Glomerular visceral epithelial cell (primary cell): ENCODE measurements around the gene JHY.

ENCODE experiments used
- DNase-seq: peaks from one replicate; pipeline ENCODE4 v3.0.0-alpha.2; 2016; ENCODE audit errors: extremely low spot score

JHY gene

DNA sequence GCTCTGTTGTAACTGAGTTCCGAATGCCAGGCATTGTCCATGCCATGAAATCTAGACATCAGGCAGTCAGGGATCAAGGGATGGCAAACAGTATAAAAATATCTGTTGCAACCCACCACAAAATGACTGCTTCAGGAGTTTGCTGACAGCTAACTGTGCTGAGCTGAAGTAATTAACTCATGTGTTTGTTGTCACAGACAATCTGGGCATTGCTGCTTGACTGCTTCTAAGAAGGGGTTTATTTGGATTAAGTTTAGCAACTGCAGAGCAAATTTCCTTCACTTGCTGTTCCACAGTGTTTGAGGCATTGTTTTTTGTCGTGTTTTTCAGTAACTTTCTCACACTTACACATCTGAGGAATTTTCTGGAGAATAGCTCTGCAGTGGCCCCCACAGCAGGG lies 68.7 kb downstream of the JHY start:
- no peak for DNase-seq

- no peak for DNase-seq
Observed at GRCh38 chr11:122954455-122954854, 71.9 kb downstream of the JHY start.

DNA sequence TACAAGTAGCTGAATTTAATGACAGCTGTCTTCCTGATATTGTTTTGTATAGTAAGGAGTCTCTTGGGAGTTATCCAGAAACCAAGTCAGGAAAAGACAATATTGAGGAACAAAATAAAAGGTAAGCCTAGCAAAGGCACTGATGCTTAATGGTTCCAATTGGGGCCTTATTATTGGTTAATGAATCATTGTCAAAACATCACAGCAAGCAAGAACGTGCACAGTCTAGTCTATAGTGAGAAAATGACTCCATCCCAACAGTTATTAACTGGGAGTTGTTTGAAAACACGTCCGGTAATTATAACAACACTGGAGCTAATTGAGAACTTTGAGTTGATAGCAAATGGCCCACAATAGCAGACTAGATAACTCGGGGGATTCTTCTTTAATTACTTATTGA lies 81.4 kb downstream of the JHY start:
- DNase-seq: no peak

DNA sequence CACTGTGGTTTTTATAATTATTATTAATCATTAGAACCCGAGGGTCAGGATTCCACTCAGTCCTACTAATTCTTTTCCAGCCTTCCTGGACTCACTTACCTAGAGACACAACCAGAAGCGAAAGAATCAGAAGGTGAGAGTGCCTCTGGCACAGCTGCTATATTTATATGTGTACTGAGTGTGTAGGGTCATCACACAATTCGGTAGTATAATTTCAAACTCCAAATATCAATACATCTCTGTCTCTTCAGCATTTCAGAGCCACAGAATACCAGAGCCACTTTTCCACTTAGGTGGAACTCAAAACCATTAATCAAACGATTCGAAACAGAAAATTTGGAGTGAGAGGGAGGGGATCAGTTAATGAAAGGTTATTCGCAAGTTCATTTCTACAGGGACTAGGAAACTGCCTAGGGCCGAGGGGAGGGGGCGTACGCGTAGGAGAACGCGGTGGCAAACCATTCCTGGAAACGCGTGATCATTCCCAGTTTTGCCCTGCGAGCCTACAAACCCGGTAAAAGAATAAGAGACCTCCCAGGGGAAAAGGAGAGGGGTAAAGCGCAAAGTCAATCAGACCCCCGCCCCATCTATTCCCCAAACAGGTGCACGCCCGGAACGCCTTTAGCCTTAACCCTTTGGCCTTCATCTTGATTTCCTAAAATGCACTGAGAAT lies 93.6 kb downstream of the JHY start:
- DNase-seq: no peak

DNA sequence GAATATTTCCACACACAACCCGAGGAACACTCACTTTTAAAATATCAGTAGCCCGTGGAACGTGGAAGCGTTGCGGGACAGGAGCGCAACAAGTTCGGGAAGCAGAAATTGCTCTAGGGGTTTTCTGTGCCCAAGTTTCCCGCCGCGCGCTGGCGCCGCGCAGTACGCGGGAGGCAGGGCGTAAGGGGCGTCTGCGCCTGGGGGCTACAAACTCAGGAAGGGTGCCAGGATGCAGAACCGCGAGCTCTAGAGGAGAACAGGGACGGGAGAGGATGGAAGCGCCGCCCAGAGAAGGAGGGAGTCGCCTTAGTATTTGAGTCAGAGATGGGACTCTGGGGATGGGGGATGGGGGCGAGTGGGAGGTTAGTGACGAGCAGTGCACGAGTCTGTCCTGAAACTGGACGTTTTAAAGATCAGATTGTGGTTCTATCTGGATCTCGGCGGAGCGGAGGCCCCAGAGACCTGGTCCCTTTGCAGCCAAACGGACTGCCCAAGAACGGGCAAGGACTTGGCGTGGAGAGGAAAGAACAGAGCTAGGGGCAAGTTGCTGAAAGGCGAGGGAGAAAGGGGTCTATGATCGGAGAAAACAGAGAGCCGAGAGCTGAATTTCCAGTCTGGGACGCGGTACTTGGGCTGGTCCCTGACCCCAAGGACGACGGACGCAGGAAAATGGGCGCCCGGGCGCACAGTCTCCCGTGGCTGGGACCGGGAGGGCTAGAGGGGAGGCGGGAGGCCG lies 94.3 kb downstream of the JHY start:
- DNase-seq: no peak

- DNase-seq: no peak
Observed at GRCh38 chr11:122977470-122978298, 95.1 kb downstream of the JHY start.

DNA sequence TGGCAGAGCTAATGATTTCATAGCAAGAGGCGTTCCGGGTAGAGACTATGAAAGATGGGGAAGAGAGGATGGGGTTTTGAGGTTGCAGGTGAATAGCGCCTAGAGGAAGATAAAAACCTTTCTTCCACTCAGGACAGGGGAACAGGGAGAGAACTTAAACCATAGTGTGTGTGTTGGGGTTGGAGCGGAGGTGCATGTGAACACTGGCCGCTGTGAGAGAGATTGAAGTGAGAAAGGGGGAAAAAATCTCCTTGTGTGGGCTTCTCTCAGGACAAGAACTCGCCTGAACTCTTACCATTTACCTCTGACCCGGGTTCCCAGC lies 95.7 kb downstream of the JHY start:
- no peak for DNase-seq

GRCh38 chr11:122979103-122979814 lies 96.7 kb downstream of the JHY start:
- no peak for DNase-seq

DNA sequence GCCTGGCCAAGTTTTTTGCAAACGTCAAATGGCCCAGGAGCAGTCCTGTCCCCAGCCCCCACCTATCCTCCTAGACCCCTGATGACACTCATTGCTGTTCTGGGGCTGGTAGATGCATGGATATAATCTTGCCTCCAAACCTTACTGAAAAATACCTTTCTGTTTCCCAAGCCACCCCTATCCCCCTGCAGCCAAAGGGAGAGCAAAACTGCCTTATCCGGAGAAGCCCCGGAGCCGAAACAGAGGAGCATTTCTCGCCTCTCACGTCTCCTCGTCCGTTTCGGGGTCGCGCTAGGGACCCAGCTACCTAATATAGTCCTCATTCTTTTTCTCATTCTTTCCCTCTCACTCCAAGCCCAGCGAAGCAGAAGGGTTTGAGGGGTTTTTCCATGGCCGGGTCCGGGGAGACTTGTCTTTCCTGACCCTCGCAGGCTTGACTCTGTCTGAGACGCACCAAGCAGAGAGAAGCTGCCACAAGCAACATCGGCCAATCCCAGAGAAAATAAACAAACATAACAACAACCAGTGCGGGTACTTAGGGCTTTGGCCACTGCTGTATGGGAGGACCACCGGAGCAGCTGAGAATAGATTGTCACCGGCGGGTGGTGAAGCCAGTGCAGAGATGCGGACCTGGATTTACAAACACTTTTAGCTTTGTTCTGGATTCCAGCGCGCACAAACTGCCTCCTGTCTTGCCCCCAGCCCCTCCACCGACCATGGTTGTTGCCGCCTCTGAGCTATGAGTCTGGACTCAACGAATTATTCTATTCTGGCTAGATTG lies 97.4 kb downstream of the JHY start:
- no peak for DNase-seq

GRCh38 chr11:122981388-122982264 lies 99.1 kb downstream of the JHY start, which contains the start of gene BSX:
BSX (minus strand) TSS chr11:122981834; CDS start chr11:122981671, 163 bp downstream.
- DNase-seq: peak; percentile 47

- DNase-seq: no peak
Observed at GRCh38 chr11:122983438-122984185, 101.1 kb downstream of the JHY start.

GRCh38 chr11:122984186-122985011 lies 101.8 kb downstream of the JHY start:
- DNase-seq: peak; percentile 15

DNA sequence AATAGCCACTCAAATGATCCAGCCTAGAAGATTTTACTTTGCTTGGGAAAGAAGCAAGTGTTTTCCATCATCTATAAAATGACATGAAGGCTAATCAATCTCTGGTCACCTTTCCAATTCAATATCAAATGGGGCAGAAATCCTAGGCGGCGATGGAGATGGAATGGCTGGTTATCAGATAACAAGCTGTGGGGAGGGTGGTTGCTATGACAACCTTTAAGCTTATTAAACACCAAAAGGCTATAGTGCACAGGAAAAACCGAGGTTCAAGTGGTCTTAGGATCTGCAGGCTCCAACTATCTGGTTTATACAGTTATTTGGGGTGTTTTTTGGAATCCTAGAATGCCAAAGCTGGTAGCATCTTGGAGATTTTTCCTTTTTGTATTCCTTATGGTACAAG lies 113.0 kb downstream of the JHY start:
- DNase-seq: no peak

DNA sequence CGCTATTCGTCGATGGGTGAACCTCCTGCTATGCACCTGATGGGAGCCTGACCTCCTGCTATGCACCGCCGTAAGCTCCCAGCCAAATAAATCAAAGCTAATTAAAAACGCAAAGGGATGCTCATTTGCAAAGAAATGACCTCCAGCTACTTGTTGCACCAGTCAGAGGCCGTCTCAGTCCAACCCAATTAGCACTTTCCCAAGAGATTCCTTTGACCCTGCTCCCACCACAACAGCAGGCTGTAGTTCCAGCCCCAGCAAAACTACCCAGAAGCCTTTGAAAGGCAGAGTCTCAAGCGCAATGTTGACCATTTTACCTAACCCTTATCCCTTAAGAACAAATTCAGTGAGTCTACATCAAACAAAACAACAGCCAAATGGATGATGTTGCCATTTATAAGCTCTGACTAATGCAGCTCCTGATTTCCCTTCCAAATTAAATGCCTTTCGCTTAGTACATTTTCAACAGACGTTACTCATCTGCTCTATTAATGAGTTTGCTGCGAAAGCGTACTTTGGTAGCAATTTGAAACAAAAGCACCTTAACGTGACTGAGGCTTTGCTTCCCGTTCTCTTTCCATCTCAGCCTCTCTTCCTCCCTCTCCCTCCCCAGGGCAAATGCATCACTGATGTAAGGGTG lies 116.3 kb downstream of the JHY start:
- DNase-seq: no peak

GRCh38 chr11:123000721-123001120 lies 118.2 kb downstream of the JHY start:
- no peak for DNase-seq

- DNase-seq: no peak
Observed at GRCh38 chr11:123006860-123007542, 124.4 kb downstream of the JHY start.
